Cardiac fibroblast (primary cell): ENCODE measurements around the gene ZNF208.

Experiments
- DNase-seq, 2 donors: peaks; one replicate each; pipeline versions ENCODE4 v3.0.0 to v3.0.0-alpha.2; 2010; ENCODE audit warnings: low read depth in 2 of 2
- H3K4me3 ChIP-seq, 2 donors: replicated peaks in 1 of 2; 1 replicate in 1 of 2; 2 replicates in 1 of 2; pipeline ENCODE4 v1.5.1; 2011; ENCODE audit warnings: low read depth in 2 of 2, low read length in 2 of 2, mild to moderate bottlenecking in 2 of 2, moderate library complexity in 1 of 2
- TF ChIP-seq, protein P1 (sequence below): IDR thresholded peaks from one replicate; pipeline ENCODE4 v1.5.1; 2011; ENCODE audit warnings: low read depth, mild to moderate bottlenecking, low read length, inconsistent platforms

Gene ZNF208

DNA sequence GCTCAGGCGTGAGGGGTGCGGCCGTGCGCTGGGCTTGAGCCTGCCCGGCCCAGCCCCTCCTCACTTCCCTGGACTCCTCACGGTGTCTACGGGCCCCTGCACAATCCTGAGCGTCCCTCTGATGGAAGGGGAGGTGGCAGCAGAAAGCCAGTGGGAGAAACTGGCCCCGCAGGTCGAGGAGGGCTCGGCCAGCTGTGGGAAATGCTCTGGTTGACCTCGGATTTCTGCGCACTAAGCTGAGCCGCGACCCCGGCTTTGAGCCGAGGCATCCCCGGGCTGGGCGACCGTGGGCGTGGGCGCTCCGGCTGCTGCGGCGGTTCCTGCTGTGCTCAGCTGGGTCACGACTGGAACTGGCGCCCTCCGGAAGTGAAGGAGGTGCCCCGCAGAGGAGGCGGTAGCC lies 70.1 kb downstream of the ZNF208 start:
- TF ChIP-seq, protein P1, sequence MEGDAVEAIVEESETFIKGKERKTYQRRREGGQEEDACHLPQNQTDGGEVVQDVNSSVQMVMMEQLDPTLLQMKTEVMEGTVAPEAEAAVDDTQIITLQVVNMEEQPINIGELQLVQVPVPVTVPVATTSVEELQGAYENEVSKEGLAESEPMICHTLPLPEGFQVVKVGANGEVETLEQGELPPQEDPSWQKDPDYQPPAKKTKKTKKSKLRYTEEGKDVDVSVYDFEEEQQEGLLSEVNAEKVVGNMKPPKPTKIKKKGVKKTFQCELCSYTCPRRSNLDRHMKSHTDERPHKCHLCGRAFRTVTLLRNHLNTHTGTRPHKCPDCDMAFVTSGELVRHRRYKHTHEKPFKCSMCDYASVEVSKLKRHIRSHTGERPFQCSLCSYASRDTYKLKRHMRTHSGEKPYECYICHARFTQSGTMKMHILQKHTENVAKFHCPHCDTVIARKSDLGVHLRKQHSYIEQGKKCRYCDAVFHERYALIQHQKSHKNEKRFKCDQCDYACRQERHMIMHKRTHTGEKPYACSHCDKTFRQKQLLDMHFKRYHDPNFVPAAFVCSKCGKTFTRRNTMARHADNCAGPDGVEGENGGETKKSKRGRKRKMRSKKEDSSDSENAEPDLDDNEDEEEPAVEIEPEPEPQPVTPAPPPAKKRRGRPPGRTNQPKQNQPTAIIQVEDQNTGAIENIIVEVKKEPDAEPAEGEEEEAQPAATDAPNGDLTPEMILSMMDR, result no peak
- DNase-seq, result no peak
- no peak overlapping the region for H3K4me3 ChIP-seq

DNA sequence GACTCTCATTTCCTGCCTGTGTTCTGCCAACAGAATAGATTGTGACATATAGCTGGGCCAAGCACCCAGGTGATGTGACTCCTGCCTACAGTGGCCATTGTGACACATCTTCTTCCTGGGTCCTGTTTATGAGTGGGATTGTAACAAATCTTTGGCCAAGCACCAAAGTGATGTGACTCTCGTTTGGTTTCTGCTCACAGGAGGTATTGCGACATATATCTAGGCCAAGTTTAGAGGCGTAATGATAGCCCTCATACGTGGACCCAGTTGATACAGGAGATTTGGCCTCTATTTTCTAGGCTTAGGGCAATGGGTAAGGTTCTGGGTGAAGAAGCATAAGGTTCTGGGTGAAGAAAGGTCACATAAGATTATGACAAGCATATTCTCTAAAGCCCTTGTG lies 76.2 kb downstream of the ZNF208 start:
- H3K4me3 ChIP-seq, result no peak overlapping the region
- TF ChIP-seq, protein P1, result no peak
- no peak for DNase-seq

DNA sequence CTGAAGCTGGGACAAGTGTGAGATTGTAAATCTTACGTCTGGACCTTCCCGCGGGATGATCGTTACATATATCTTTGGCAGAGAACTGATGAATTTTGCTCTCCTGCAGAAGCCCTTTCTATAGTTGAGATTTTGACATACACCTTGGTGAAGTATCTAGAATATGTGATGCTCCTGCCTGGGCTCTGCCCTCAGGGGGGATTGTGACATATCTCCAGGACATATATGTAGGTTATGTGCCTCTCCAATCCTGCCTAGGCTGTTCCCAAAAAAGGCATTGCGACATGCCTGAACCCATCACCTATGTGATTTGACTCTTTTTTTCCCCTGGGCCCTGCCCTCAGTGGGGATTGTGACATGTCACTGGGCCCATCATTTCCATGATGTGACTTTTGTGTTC lies 76.6 kb downstream of the ZNF208 start:
- TF ChIP-seq, protein P1, result no peak
- DNase-seq, result no peak
- H3K4me3 ChIP-seq, result no peak overlapping the region

DNA sequence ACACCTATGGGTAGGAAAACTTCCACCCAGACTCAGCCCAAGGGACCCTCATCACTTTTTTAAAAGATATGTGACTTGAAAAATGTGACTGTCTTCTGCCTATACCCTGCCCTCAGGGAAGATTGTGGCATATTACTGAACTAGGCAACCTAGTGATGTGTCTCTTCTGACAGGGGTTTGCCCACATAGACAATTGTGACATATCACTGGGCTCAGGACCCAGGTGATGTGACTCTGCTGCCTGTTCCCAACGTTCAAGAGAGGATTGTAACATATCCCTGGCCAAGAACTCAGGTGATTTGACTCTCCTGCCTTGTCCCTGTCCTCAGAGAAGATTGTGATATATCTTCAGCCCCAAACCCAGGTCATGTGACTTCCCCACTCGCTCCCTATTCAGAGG lies 88.5 kb downstream of the ZNF208 start:
- H3K4me3 ChIP-seq, result no peak overlapping the region
- TF ChIP-seq, protein P1, result no peak
- DNase-seq, result no peak

DNA sequence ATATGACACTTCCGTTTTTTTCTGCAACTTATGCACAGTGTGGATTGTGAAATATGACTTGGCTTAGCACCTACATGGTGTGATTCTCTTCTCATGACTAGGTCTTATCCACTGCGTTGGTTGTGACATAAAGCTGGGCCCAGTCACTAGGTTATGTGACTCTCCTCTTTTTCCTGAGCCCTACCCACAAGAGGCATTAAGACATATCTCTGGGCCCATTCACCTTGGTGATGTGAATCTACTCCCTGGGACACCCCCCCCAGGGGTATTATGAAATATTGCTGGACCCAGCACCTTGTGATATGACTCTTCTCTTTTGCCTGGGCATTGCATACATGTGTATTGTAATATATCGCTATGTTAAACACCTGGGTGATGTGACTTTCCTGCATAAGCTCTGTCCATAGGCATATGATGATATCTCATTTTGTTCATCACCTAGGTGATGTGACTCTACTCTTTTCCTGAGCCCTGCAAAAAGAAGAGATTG lies 89.0 kb downstream of the ZNF208 start:
- TF ChIP-seq, protein P1, result no peak
- H3K4me3 ChIP-seq, result no peak overlapping the region
- DNase-seq, result no peak

DNA sequence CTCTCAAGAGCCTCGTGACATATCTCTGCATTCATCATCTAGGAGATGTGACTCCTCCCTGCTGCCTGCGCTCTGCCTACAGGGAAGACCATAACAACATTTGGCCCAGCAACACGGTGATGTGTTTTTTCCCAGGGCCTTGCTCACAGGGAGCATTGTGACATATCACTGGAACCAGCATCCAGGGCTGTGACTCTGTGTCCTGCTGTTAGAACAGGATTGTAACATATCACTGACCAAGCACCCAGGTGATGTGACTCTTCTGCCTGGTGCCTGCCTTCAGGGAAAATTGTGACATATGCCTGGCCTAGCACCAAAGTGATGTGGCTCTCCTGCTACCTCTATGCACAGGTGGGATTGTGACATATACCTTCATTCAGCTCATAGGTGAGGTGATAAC lies 95.3 kb downstream of the ZNF208 start:
- TF ChIP-seq, protein P1, result no peak
- no peak for DNase-seq
- H3K4me3 ChIP-seq, result no peak overlapping the region

DNA sequence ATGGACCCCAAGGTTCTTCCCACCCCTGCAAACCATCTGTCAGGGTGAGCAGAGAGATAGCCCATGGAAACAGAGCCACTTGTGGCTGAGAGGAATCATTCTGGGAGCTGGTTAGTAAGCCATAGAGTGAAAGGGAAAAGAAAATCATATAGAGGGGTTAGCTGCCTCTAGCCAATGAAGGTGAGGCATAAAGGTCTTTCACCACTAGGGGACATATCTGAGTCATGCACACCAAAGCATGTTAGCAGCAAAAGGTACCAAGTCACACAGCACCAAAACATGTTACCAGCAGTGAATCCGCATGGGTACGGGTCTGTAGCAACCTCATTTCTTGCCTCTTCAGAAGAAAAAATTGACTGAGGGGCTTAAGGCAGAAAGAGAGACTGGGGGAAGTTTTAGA lies 98.1 kb downstream of the ZNF208 start:
- no peak overlapping the region for H3K4me3 ChIP-seq
- TF ChIP-seq, protein P1, result no peak
- no peak for DNase-seq
